Measurements from ENCODE around the gene CTAGE9.
"Not testable (repeated sequence)": the region's sequence is repeated elsewhere in the genome, so short reads cannot be mapped to it uniquely, and the experiment has no call there.

GRCh38 chr6:131710917-131711316, at the start of gene CTAGE9:
- not testable (repeated sequence) for TF ChIP-seq CTCF, POLR2A (IDR thresholded peaks at IDR 0.05)

Measured in esophagus squamous epithelium (tissue), 4 donors.